HepG2 (cell line): Measurements from ENCODE around the gene FAM222B. TPM values are rescaled to one million over a fixed set of nuclear protein-coding genes. Genes with fewer than 3 reads are reported as not detected.

Experiments used
- AGO1 ChIP-seq: fragments of 200-400 bp; formaldehyde crosslinking; IDR thresholded peaks from 2 replicates; pipeline ENCODE4 v1.6.1; 2017; ENCODE audit warnings: mild to moderate bottlenecking, low read depth, low read length, moderate library complexity; ENCODE audit not compliant: poor library complexity, severe bottlenecking
- BCL6 ChIP-seq: IDR thresholded peaks from 2 replicates; pipeline ENCODE4 v1.6.1; 2016; ENCODE audit warnings: missing genetic modification reagents, missing compliant biosample characterization
- DPF2 ChIP-seq: sonication (generic); formaldehyde crosslinking; IDR thresholded peaks from 2 replicates; pipeline ENCODE4 v1.4.0; 2020; ENCODE audit warnings: mild to moderate bottlenecking, low read depth, missing genetic modification reagents, borderline replicate concordance
- GLI4 ChIP-seq: sonication (generic); formaldehyde crosslinking; IDR thresholded peaks from 2 replicates; pipeline ENCODE4 v1.5.1; 2020; ENCODE audit warnings: missing genetic modification reagents, mild to moderate bottlenecking, moderate library complexity, borderline replicate concordance
- HDAC2 ChIP-seq: sonication (generic); formaldehyde crosslinking; IDR thresholded peaks from 2 replicates; pipeline ENCODE4 v1.4.0; 2020; ENCODE audit warnings: missing genetic modification reagents
- HMGA1 ChIP-seq: sonication (generic); formaldehyde crosslinking; conservative IDR thresholded peaks from 2 replicates; pipeline ENCODE4 v1.4.0; 2020; ENCODE audit warnings: missing genetic modification reagents
- HNF1B ChIP-seq: sonication (generic); formaldehyde crosslinking; IDR thresholded peaks from 2 replicates; pipeline ENCODE4 v1.5.1; 2020; ENCODE audit warnings: mild to moderate bottlenecking, moderate library complexity, missing genetic modification reagents
- ISX ChIP-seq: sonication (generic); formaldehyde crosslinking; conservative IDR thresholded peaks from 2 replicates; pipeline ENCODE4 v1.5.0; 2020; ENCODE audit warnings: missing genetic modification reagents
- KAT8 ChIP-seq: IDR thresholded peaks from 2 replicates; pipeline ENCODE4 v1.6.1; 2016; ENCODE audit warnings: missing genetic modification reagents, missing compliant biosample characterization
- KLF16 ChIP-seq, 2 experiments: sonication (generic) in 1 of 2; formaldehyde crosslinking in 1 of 2; IDR thresholded peaks; 2 replicates each; pipeline versions ENCODE4 v1.6.1 to v1.8.0; 2016 to 2023; ENCODE audit warnings: missing genetic modification reagents in 2 of 2, missing compliant biosample characterization in 1 of 2
- MAZ ChIP-seq, 2 experiments: sonication (generic) in 1 of 2; formaldehyde crosslinking in 1 of 2; IDR thresholded peaks; 2 replicates each; pipeline versions ENCODE4 v1.5.0 to v1.6.1; 2012 to 2020; ENCODE audit warnings: low read depth in 2 of 2, mild to moderate bottlenecking in 2 of 2, borderline replicate concordance in 1 of 2, improper control_type of control experiment in 1 of 2, low read length in 1 of 2, missing genetic modification reagents in 1 of 2, moderate library complexity in 1 of 2
- MEIS1 ChIP-seq: sonication (generic); formaldehyde crosslinking; IDR thresholded peaks from 2 replicates; pipeline ENCODE4 v1.9.0; 2021; ENCODE audit warnings: mild to moderate bottlenecking, missing genetic modification reagents, moderate library complexity, borderline replicate concordance
- MZF1 ChIP-seq: sonication (generic); formaldehyde crosslinking; IDR thresholded peaks from 2 replicates; pipeline ENCODE4 v1.8.1; 2023; ENCODE audit warnings: mild to moderate bottlenecking, missing genetic modification reagents, borderline replicate concordance
- NBN ChIP-seq: fragments of 450-650 bp; conservative IDR thresholded peaks from 2 replicates; pipeline ENCODE4 v1.6.1; 2017
- NCOA2 ChIP-seq: sonication (generic); formaldehyde crosslinking; IDR thresholded peaks from 2 replicates; pipeline ENCODE4 v1.8.0; 2022; ENCODE audit warnings: inconsistent platforms
- NFE2L1 ChIP-seq: sonication (generic); formaldehyde crosslinking; IDR thresholded peaks from 2 replicates; pipeline ENCODE4 v1.4.0; 2020; ENCODE audit warnings: missing genetic modification reagents, mild to moderate bottlenecking, borderline replicate concordance
- RXRA ChIP-seq: sonication (generic); formaldehyde crosslinking; IDR thresholded peaks from 2 replicates; pipeline ENCODE4 v1.5.1; 2020; ENCODE audit warnings: missing genetic modification reagents
- SALL1 ChIP-seq: sonication (generic); formaldehyde crosslinking; IDR thresholded peaks from 2 replicates; pipeline ENCODE4 v1.8.0; 2022; ENCODE audit warnings: mild to moderate bottlenecking, missing genetic modification reagents
- SMAD9 ChIP-seq: sonication (generic); formaldehyde crosslinking; IDR thresholded peaks from 2 replicates; pipeline ENCODE4 v1.5.1; 2020; ENCODE audit warnings: mild to moderate bottlenecking, missing genetic modification reagents
- TRAFD1 ChIP-seq: sonication (generic); formaldehyde crosslinking; IDR thresholded peaks from 2 replicates; pipeline ENCODE4 v1.5.1; 2020; ENCODE audit warnings: missing genetic modification reagents, mild to moderate bottlenecking, borderline replicate concordance
- ZBTB7A ChIP-seq: sonication (generic); formaldehyde crosslinking; IDR thresholded peaks from 2 replicates; pipeline ENCODE4 v1.8.0; 2022; ENCODE audit warnings: mild to moderate bottlenecking, missing genetic modification reagents
- ZFP1 ChIP-seq: IDR thresholded peaks from 2 replicates; pipeline ENCODE4 v1.6.1; 2016
- ZNF234 ChIP-seq: sonication (generic); formaldehyde crosslinking; conservative IDR thresholded peaks from 2 replicates; pipeline ENCODE4 v1.5.1; 2020; ENCODE audit warnings: mild to moderate bottlenecking, missing genetic modification reagents
- ZNF326 ChIP-seq: sonication (generic); formaldehyde crosslinking; IDR thresholded peaks from 2 replicates; pipeline ENCODE4 v1.4.0; 2020; ENCODE audit warnings: missing genetic modification reagents, borderline replicate concordance
- ZNF619 ChIP-seq: sonication (generic); formaldehyde crosslinking; IDR thresholded peaks from 2 replicates; pipeline ENCODE4 v1.4.0; 2020; ENCODE audit warnings: mild to moderate bottlenecking, missing genetic modification reagents
- ZNF703 ChIP-seq: sonication (generic); formaldehyde crosslinking; IDR thresholded peaks from 2 replicates; pipeline ENCODE4 v1.5.1; 2020; ENCODE audit warnings: missing genetic modification reagents, mild to moderate bottlenecking, moderate library complexity, borderline replicate concordance
- ZNF766 ChIP-seq: sonication (generic); formaldehyde crosslinking; IDR thresholded peaks from 2 replicates; pipeline ENCODE4 v1.5.0; 2020; ENCODE audit warnings: missing genetic modification reagents, borderline replicate concordance
- ZNF891 ChIP-seq: sonication (generic); formaldehyde crosslinking; IDR thresholded peaks from 2 replicates; pipeline ENCODE4 v1.5.0; 2020; ENCODE audit warnings: mild to moderate bottlenecking, missing genetic modification reagents
- polyA plus RNA-seq, 8 experiments: library from polyadenylated mRNA; depleted of rRNA in 3 of 8; stranded (reverse) in 7 of 8; unstranded in 1 of 8; fragments of >200 nt; fragmentation: Illumina TruSeq in 4 of 8; extraction: Trizol in 4 of 8; gene quantifications; 2 replicates each; pipeline versions ENCODE4 v1.2.1 to v1.2.3, GENCODE V29; 2011 to 2016; ENCODE audit warnings: low read depth in 4 of 8, missing spikeins in 1 of 8, mixed read lengths in 1 of 8; ENCODE audit not compliant: insufficient read depth in 1 of 8
- total RNA-seq, 5 experiments: library from RNA; depleted of rRNA; stranded (reverse); fragments of >200 nt; fragmentation: Illumina TruSeq; extraction: Trizol; gene quantifications; 2 replicates each; pipeline ENCODE4 v1.2.3, GENCODE V29; 2016; ENCODE audit warnings: low read depth in 1 of 5

Gene FAM222B
- total and polyA plus RNA-seq, 2 of the 13 experiments (the other 11 are each of a cell fraction or from before 2014, with no cell fraction given), result 3.5 to 7.3 TPM

- TF ChIP-seq GLI4 (CRISPR knock-in tag) (0 out of 2 replicates have a peak, but pooled peaks have one; percentile 22), ZNF234 (no peak), ISX (CRISPR knock-in tag) (no peak), MEIS1 (no peak), ZNF766 (CRISPR knock-in tag) (0 out of 2 replicates have a peak, but pooled peaks have one; percentile 28), HNF1B (CRISPR knock-in tag) (peak; percentile 8; the same call in 1 of the 2 replicates), HDAC2 (CRISPR knock-in tag) (peak; percentile 64; the same call in 1 of the 2 replicates), TRAFD1 (CRISPR knock-in tag) (no peak), NCOA2 (peak; percentile 66), AGO1 (peak; percentile 35), ZNF326 (CRISPR knock-in tag) (no peak), SMAD9 (no peak), MAZ (IDR thresholded peaks at IDR 0.05; ENCODE audit: borderline replicate concordance, low read depth, low read length) (peak; percentile 99), MAZ (CRISPR knock-in tag; IDR thresholded peaks at IDR 0.05; ENCODE audit: low read depth) (peak; percentile 92), BCL6 (CRISPR knock-in tag) (peak; percentile 48; the same call in 1 of the 2 replicates), NFE2L1 (CRISPR knock-in tag) (no peak), ZBTB7A (CRISPR knock-in tag) (peak; percentile 100), KLF16 (CRISPR knock-in tag; IDR thresholded peaks at IDR 0.05) (peak in 1 of 2 experiments; percentile 13; a peak in 1 of 4 replicates), ZFP1 (no peak), SALL1 (peak; percentile 66), RXRA (CRISPR knock-in tag) (peak; percentile 90), HMGA1 (no peak), MZF1 (CRISPR knock-in tag) (no peak), KAT8 (peak; percentile 37; the same call in 1 of the 2 replicates), ZNF703 (no peak), ZNF619 (CRISPR knock-in tag) (0 out of 2 replicates have a peak, but pooled peaks have one; percentile 62), ZNF891 (CRISPR knock-in tag) (peak; percentile 48; the same call in 1 of the 2 replicates), DPF2 (CRISPR knock-in tag) (no peak), NBN (no peak)
Measured at GRCh38 chr17:28744104-28744971, 98.3 kb downstream of the FAM222B start (continued).
